ENCODE results near the gene PDZRN3.

GRCh38 chr3:73546961-73547360 is 77.8 kb downstream of the PDZRN3 start:
- TF ChIP-seq CTCF (IDR thresholded peaks at IDR 0.05) (no peak), MAFK (IDR thresholded peaks at IDR 0.05; ENCODE audit: partially characterized antibody) (no peak), REST (IDR thresholded peaks at IDR 0.05) (no peak), NPAS2 (CRISPR knock-in tag; IDR thresholded peaks at IDR 0.05; ENCODE audit: borderline replicate concordance) (no peak), POLR2AphosphoS2 (conservative IDR thresholded peaks at IDR 0.05; ENCODE audit: low read length) (no peak), CBX8 (IDR thresholded peaks at IDR 0.05) (no peak)
